Activated CD8-positive, alpha-beta T cell treated with anti-CD3 and anti-CD28 coated beads, Interleukin-2, amount 10 ng/mL, durations not matched to agents 7 days and 5 days (primary cell): Measurements from ENCODE around the gene STYX. TPM values are rescaled to one million over a fixed set of nuclear protein-coding genes. Genes with fewer than 3 reads are reported as not detected.

Experiments used
- ATAC-seq: fragments of 150-1000 bp; cut with Tn5 transposase; one replicate; pipeline ENCODE4 v1.10.0; 2021; ENCODE audit warnings: moderate library complexity
- CTCF ChIA-PET: fragments of 350-600 bp; sonication (Branson Sonifier 250); formaldehyde crosslinking; loops from one replicate; lab custom pipeline; 2021; ENCODE audit warnings: antibody characterized with exemption; lab: Charles Lee
- POLR2A ChIA-PET: fragments of 350-600 bp; sonication (Branson Sonifier 250); formaldehyde crosslinking; loops from one replicate; lab custom pipeline; 2021; ENCODE audit warnings: antibody characterized with exemption; lab: Charles Lee
- DNase-seq: peaks from one replicate; pipeline ENCODE4 v3.0.0-alpha.2; 2020
- H3K27ac Mint-ChIP-seq: one replicate; pipeline ENCODE4 v1.8.0; 2021; ENCODE audit warnings: mild to moderate bottlenecking, mixed read lengths
- H3K27me3 Mint-ChIP-seq: one replicate; pipeline ENCODE4 v1.8.0; 2021; ENCODE audit warnings: low read depth, mixed read lengths
- H3K36me3 Mint-ChIP-seq: one replicate; pipeline ENCODE4 v1.8.0; 2021; ENCODE audit warnings: low read depth, mixed read lengths
- H3K4me1 Mint-ChIP-seq: one replicate; pipeline ENCODE4 v1.8.0; 2021; ENCODE audit warnings: low read depth, mixed read lengths
- H3K4me3 Mint-ChIP-seq: one replicate; pipeline ENCODE4 v1.8.0; 2021; ENCODE audit warnings: mild to moderate bottlenecking, mixed read lengths
- H3K9me3 Mint-ChIP-seq: one replicate; pipeline ENCODE4 v1.8.0; 2022; ENCODE audit warnings: mixed read lengths; ENCODE audit not compliant: insufficient read depth
- total RNA-seq, 2 experiments: library from RNA; stranded (reverse); gene quantifications; one replicate each; pipeline ENCODE4 v1.2.3, GENCODE V29; 2021

The STYX gene
- total RNA-seq, 2 experiments from 2014 or later = 19.9 to 21.9 TPM

DNA sequence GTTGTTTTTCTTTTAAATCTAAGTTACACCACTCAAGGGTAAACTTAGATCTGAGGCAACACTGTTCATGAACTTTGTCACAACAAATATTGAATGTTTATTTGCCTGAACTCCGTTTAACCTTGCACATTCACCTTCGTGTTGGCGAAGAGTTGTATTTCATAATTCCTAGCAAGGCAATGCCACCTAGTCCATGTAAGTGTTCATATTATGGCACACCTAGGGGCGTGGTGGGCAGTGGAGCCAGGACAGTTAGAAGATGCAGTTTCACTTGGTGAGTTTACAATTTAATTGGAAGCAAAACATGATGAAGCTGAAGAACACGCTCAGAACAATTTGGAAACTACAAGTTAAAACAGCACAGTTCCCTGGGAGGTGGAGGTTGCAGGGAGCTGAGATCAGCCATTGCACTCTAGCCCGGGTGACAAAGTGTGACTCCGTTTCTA is 91.9 kb downstream of the STYX start:
- ATAC-seq (no peak), DNase-seq (no peak)
- Mint-ChIP-seq H3K9me3 (no peaks in the 10 kb centered on the region), H3K36me3 (no peaks in the 10 kb centered on the region), H3K4me3 (no peak overlapping the region), H3K4me1 (no peaks in the 10 kb centered on the region), H3K27me3 (peaks cover 10% of the 10 kb centered on the region), H3K27ac (no peak overlapping the region)
- CTCF ChIA-PET = interaction anchor here (0.8 to 2.4 kb wide), 3 partner anchors 139 to 484 kb away, joined by 4 to 8 read pairs (median 4); no protein-coding TSS in a partner anchor
- POLR2A ChIA-PET = no interaction called here

DNA sequence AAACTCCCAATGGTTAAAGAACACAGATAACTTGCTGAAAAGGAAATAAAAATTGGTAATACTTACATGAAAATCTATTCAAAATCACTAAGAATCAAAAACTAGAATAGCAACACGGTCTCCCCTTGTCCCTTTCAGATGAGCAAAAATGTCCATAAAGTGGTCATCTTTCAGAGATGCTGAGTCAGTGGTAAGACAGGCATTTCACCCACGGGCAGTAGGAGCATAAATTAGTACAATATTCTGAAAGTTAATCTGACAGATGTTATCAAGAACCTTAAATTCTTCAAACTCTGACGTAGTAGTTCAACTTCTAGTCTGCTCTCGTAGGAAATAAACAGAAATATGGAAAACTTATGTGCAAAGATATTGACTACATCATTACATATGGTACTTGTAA is 94.5 kb downstream of the STYX start:
- ChIA-PET POLR2A (no interaction called here), CTCF (interaction anchor here (0.6 to 3.6 kb wide), 7 partner anchors 129 to 482 kb away, joined by 3 to 35 read pairs (median 3); no protein-coding TSS in a partner anchor)
- Mint-ChIP-seq H3K27me3 (peaks cover 9% of the 10 kb centered on the region), H3K9me3 (no peaks in the 10 kb centered on the region), H3K4me1 (peaks cover 1% of the 10 kb centered on the region), H3K4me3 (no peak overlapping the region), H3K27ac (no peak overlapping the region), H3K36me3 (no peaks in the 10 kb centered on the region)
- ATAC-seq = no peak
- DNase-seq = no peak

Other genes starting within 250 kb of the STYX start
- 1 to 10 TPM; 8.8 to 9.5 TPM for gene TXNDC16, start 177.7 kb upstream of the STYX start, total RNA-seq
- 1 to 10 TPM in 1 of 2 experiments, under 1 TPM in 1; 0.73 to 1.7 TPM for gene GPR137C, start 177.3 kb upstream of the STYX start, total RNA-seq
- 100 to 1,000 TPM; 198 to 200 TPM for gene ERO1A, start 34.6 kb upstream of the STYX start, total RNA-seq
- 10 to 100 TPM; 85.3 to 88.2 TPM for gene PSMC6, start 23.0 kb upstream of the STYX start, total RNA-seq
- gene GNPNAT1, start 61.4 kb downstream of the STYX start, total RNA-seq = 10 to 100 TPM; 14.9 to 16.3 TPM
- not detected for gene FERMT2, start 220.9 kb downstream of the STYX start, total RNA-seq